Smooth muscle cell (in vitro differentiated cells): ENCODE results near the gene MAML2. TPM values are rescaled to one million over a fixed set of nuclear protein-coding genes. Genes with fewer than 3 reads are reported as not detected.
A peak's percentile ranks its signal among the peaks of the same experiment; 100 is the strongest.

Source experiments
- DNase-seq: peaks from one replicate; lab custom pipeline; 2025; ENCODE audit not compliant: unreplicated experiment; lab: John Stamatoyannopoulos, UW
- H2AFZ ChIP-seq: fragments of 200-600 bp; sonication (generic); 2 replicates; pipeline ENCODE4 v1.6.0; 2016; ENCODE audit warnings: antibody characterized with exemption, low read depth, mild to moderate bottlenecking
- H3F3A ChIP-seq: fragments of 200-600 bp; sonication (generic); 2 replicates; pipeline ENCODE4 v1.6.0; 2017; ENCODE audit warnings: antibody characterized with exemption, low read depth
- H3K27ac ChIP-seq: fragments of 200-600 bp; sonication (generic); 2 replicates; pipeline ENCODE4 v1.5.1; 2016; ENCODE audit warnings: low read depth, mild to moderate bottlenecking
- H3K27me3 ChIP-seq: fragments of 200-600 bp; sonication (generic); 2 replicates; pipeline ENCODE4 v1.6.1; 2016; ENCODE audit warnings: low read depth, mild to moderate bottlenecking
- H3K36me3 ChIP-seq: fragments of 200-600 bp; sonication (generic); 2 replicates; pipeline ENCODE4 v1.5.1; 2016; ENCODE audit warnings: low read depth
- H3K4me1 ChIP-seq: fragments of 200-600 bp; sonication (generic); 2 replicates; pipeline ENCODE4 v1.5.1; 2016; ENCODE audit warnings: low read depth
- H3K4me2 ChIP-seq: fragments of 200-600 bp; sonication (generic); 2 replicates; pipeline ENCODE4 v1.6.0; 2016; ENCODE audit warnings: mild to moderate bottlenecking
- H3K4me3 ChIP-seq: fragments of 200-600 bp; sonication (generic); 2 replicates; pipeline ENCODE4 v1.5.1; 2016; ENCODE audit warnings: mild to moderate bottlenecking
- H3K79me2 ChIP-seq: fragments of 200-600 bp; sonication (generic); 2 replicates; pipeline ENCODE4 v1.6.0; 2016; ENCODE audit warnings: low read depth, mild to moderate bottlenecking
- H3K9ac ChIP-seq: fragments of 200-600 bp; sonication (generic); 2 replicates; pipeline ENCODE4 v1.6.0; 2016; ENCODE audit warnings: low read depth
- H3K9me3 ChIP-seq: fragments of 200-600 bp; sonication (generic); replicated peaks from 2 replicates; pipeline ENCODE4 v1.5.1; 2016; ENCODE audit warnings: low read depth
- H4K20me1 ChIP-seq: fragments of 200-600 bp; sonication (generic); 2 replicates; pipeline ENCODE4 v1.6.0; 2016; ENCODE audit warnings: low read depth
- CTCF ChIP-seq: fragments of 200-600 bp; sonication (generic); IDR thresholded peaks from 2 replicates; pipeline ENCODE4 v1.5.1; 2017; ENCODE audit warnings: borderline replicate concordance, mild to moderate bottlenecking, antibody characterized with exemption; ENCODE audit not compliant: insufficient read depth, poor library complexity, severe bottlenecking
- WGBS: methylation state at CpG from one replicate; pipeline ENCODE4 v1.1.7; 2016; ENCODE audit warnings: low lambda C conversion rate; 5-methylcytosine and 5-hydroxymethylcytosine counted together
- polyA plus RNA-seq: library from polyadenylated mRNA; unstranded; fragments of >200 nt; fragmentation: Nextera tagmentation; extraction: Ambion mirVana; gene quantifications from 2 replicates; pipeline ENCODE4 v1.2.1, GENCODE V29; 2016
- total RNA-seq: library from RNA; depleted of rRNA; stranded (reverse); fragments of >200 nt; gene quantifications from 2 replicates; pipeline ENCODE4 v1.2.3, GENCODE V29; 2014

The MAML2 gene
- total and polyA plus RNA-seq, 2 experiments from 2014 or later, result 8.7 to 52.4 TPM

- H3K27ac ChIP-seq, result peak overlapping the region; percentile 77
- no peak for DNase-seq
- H4K20me1 ChIP-seq, result no peaks in the 10 kb centered on the region
- H3K27me3 ChIP-seq, result no peaks in the 10 kb centered on the region
- no peak overlapping the region for H2AFZ ChIP-seq
- WGBS, result 67% methylated on average over 3 of the region's 3 CpGs
- H3K4me1 ChIP-seq, result peaks cover 26% of the 10 kb centered on the region
- H3F3A ChIP-seq, result peaks cover 38% of the 10 kb centered on the region
- no peak overlapping the region for H3K4me2 ChIP-seq
- H3K79me2 ChIP-seq, result peaks cover 63% of the 10 kb centered on the region
- no peak overlapping the region for H3K4me3 ChIP-seq
- no peaks in the 10 kb centered on the region for H3K9me3 ChIP-seq
- H3K36me3 ChIP-seq, result no peaks in the 10 kb centered on the region
- TF ChIP-seq CTCF, result no peak
- H3K9ac ChIP-seq, result no peak overlapping the region
Observed at GRCh38 chr11:96205460-96205809, 137.6 kb downstream of the MAML2 start.

- H3K4me1 ChIP-seq, result peaks cover 32% of the 10 kb centered on the region
- H3K4me3 ChIP-seq, result no peak overlapping the region
- peak overlapping the region; percentile 77 for H3K27ac ChIP-seq
- H3F3A ChIP-seq, result peaks cover 38% of the 10 kb centered on the region
- 89% methylated on average over 5 of the region's 5 CpGs for WGBS
- H2AFZ ChIP-seq, result no peak overlapping the region
- H3K27me3 ChIP-seq, result no peaks in the 10 kb centered on the region
- no peaks in the 10 kb centered on the region for H3K36me3 ChIP-seq
- H4K20me1 ChIP-seq, result no peaks in the 10 kb centered on the region
- peaks cover 58% of the 10 kb centered on the region for H3K79me2 ChIP-seq
- no peaks in the 10 kb centered on the region for H3K9me3 ChIP-seq
- no peak for TF ChIP-seq CTCF
- H3K9ac ChIP-seq, result no peak overlapping the region
- H3K4me2 ChIP-seq, result no peak overlapping the region
- no peak for DNase-seq
Observed at GRCh38 chr11:96204721-96205459, 138.1 kb downstream of the MAML2 start.

DNA sequence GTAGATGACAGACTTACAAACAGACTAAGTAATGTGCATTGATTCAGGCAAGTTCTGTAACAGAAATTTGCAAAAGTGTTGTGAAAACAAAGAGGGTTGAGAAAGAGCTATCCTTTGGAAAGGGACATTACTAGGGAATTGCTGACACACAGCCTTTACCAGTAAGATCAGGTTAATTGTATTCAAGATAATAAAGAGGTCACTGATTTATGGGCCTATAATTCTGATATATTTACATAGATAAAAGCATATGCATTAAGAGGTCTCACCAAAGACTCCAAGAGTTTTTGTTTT, 138.7 kb downstream of the MAML2 start:
- H3F3A ChIP-seq, result peaks cover 38% of the 10 kb centered on the region
- no peak overlapping the region for H3K9ac ChIP-seq
- no peaks in the 10 kb centered on the region for H3K36me3 ChIP-seq
- H3K27me3 ChIP-seq, result no peaks in the 10 kb centered on the region
- no peaks in the 10 kb centered on the region for H4K20me1 ChIP-seq
- H3K4me2 ChIP-seq, result no peak overlapping the region
- H3K9me3 ChIP-seq, result no peaks in the 10 kb centered on the region
- peak overlapping the region; percentile 77 for H3K27ac ChIP-seq
- peaks cover 52% of the 10 kb centered on the region for H3K79me2 ChIP-seq
- peaks cover 34% of the 10 kb centered on the region for H3K4me1 ChIP-seq
- H2AFZ ChIP-seq, result no peak overlapping the region
- no peak for DNase-seq
- TF ChIP-seq CTCF, result no peak
- no peak overlapping the region for H3K4me3 ChIP-seq
